Calu3 (cell line): ENCODE results near the gene CHAD. TPM values are rescaled to one million over a fixed set of nuclear protein-coding genes. Genes with fewer than 3 reads are reported as not detected.

Experiments used
- BruUV-seq: library from RNA; stranded (reverse); fragments of 400-500 nt; replicated peaks from 2 replicates; lab custom pipeline; 2021; lab: Mats Ljungman, UMichigan
- CTCF ChIA-PET: fragments of 300-600 bp; sonication (Branson Sonifier 250); formaldehyde crosslinking; loops from one replicate; lab custom pipeline; 2022; ENCODE audit warnings: antibody characterized with exemption; lab: Charles Lee
- DNase-seq: peaks from one replicate; pipeline ENCODE4 v3.0.0; 2022
- H3K27ac Mint-ChIP-seq: one replicate; pipeline ENCODE4 v1.8.0; 2022; ENCODE audit warnings: mixed read lengths; ENCODE audit not compliant: unreplicated experiment
- H3K27me3 Mint-ChIP-seq: one replicate; pipeline ENCODE4 v1.8.0; 2022; ENCODE audit warnings: mixed read lengths; ENCODE audit not compliant: unreplicated experiment
- H3K36me3 Mint-ChIP-seq: one replicate; pipeline ENCODE4 v1.8.0; 2022; ENCODE audit warnings: mild to moderate bottlenecking, moderate library complexity, mixed read lengths; ENCODE audit not compliant: insufficient read depth, unreplicated experiment
- H3K4me1 Mint-ChIP-seq: one replicate; pipeline ENCODE4 v1.8.0; 2022; ENCODE audit warnings: mild to moderate bottlenecking, low read depth, mixed read lengths; ENCODE audit not compliant: unreplicated experiment
- H3K4me3 Mint-ChIP-seq: one replicate; pipeline ENCODE4 v1.8.0; 2022; ENCODE audit warnings: mild to moderate bottlenecking, low read depth, moderate library complexity, mixed read lengths; ENCODE audit not compliant: unreplicated experiment
- H3K9me3 Mint-ChIP-seq: one replicate; pipeline ENCODE4 v1.8.0; 2022; ENCODE audit warnings: low read depth, mixed read lengths; ENCODE audit not compliant: unreplicated experiment
- intact Hi-C: fragments of 100-400 bp; cut with micrococcal nuclease; formaldehyde crosslinking; loops from one replicate; pipeline ENCODE4 v1.10.0; 2022; ENCODE audit not compliant: unreplicated experiment
- total RNA-seq: library from RNA; stranded (reverse); gene quantifications from 2 replicates; pipeline ENCODE4 v1.2.3, GENCODE V29; 2022
- TF ChIP-seq, protein P1 (sequence below): fragments of 200-600 bp; IDR thresholded peaks from one replicate; pipeline ENCODE4 v1.8.0; 2022; ENCODE audit warnings: antibody characterized with exemption; ENCODE audit not compliant: unreplicated experiment

The CHAD gene
- total RNA-seq, 1 experiment from 2014 or later: not detected

DNA sequence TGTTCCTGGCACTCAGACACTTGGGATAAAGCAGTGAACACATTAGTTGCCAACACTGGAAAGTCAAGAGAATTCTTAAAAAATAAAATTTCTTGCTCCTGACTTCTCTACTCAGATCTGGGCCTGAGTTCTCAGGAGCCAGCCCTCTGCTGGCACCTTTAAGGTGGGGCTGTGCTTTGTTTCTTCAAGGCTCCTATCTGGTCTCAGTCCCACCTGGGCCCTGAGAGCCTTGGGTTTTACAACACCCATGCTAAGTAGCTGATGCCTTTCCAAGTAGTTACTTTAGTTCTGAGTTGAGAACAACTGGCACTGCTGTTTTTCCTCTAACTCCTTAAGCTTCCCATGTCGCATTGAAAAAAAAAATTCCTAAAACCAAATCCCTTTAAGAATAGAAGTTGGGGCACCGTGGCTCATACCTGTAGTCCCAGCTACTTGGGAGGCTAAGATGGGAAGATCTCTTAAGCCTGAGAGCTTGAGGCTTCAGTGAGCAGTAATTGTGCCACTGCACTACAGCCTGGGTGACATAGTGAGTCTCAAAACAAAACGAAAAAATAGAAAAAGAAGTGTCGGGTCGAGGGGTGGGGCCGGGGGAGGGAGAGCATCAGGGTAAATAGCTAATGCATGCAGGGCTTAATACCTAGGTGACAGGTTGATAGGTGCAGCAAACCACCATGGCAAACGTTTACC is 16.6 kb downstream of the CHAD start:
- H3K27ac Mint-ChIP-seq: no peak overlapping the region
- H3K9me3 Mint-ChIP-seq: no peaks in the 10 kb centered on the region
- intact Hi-C loops: no loop called here
- DNase-seq: no peak
- TF ChIP-seq, protein P1, sequence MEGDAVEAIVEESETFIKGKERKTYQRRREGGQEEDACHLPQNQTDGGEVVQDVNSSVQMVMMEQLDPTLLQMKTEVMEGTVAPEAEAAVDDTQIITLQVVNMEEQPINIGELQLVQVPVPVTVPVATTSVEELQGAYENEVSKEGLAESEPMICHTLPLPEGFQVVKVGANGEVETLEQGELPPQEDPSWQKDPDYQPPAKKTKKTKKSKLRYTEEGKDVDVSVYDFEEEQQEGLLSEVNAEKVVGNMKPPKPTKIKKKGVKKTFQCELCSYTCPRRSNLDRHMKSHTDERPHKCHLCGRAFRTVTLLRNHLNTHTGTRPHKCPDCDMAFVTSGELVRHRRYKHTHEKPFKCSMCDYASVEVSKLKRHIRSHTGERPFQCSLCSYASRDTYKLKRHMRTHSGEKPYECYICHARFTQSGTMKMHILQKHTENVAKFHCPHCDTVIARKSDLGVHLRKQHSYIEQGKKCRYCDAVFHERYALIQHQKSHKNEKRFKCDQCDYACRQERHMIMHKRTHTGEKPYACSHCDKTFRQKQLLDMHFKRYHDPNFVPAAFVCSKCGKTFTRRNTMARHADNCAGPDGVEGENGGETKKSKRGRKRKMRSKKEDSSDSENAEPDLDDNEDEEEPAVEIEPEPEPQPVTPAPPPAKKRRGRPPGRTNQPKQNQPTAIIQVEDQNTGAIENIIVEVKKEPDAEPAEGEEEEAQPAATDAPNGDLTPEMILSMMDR: no peak
- peaks cover 18% of the 10 kb centered on the region for H3K4me1 Mint-ChIP-seq
- BruUV-seq: no TSS peak
- no peaks in the 10 kb centered on the region for H3K27me3 Mint-ChIP-seq
- H3K36me3 Mint-ChIP-seq: peaks cover 33% of the 10 kb centered on the region
- CTCF ChIA-PET: interaction anchor here (0.6 to 1.3 kb wide), 4 partner anchors 9 to 173 kb away, joined by 3 to 5 read pairs (median 4); no protein-coding TSS in a partner anchor
- H3K4me3 Mint-ChIP-seq: no peak overlapping the region

DNA sequence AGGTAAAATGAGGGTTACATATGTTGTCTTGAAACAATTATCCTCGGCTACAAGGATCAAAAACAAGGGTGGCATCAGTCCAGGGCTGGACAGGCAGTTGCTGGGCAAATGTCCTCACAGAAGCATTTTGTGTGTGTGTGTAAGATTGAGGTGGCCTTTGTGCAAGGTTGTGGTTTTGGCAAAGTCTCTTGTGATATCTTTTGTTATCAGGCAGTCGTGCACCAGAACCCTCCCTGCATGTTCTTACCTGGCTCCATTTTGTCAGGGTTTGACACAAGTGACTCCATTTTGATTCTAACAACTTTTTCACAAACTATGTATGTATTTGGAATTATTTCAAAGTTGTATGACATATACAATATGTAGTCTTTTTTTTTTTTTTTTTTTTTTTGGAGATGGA is 20.0 kb downstream of the CHAD start:
- Mint-ChIP-seq H3K9me3 (no peaks in the 10 kb centered on the region), H3K4me1 (peaks cover 30% of the 10 kb centered on the region), H3K27ac (no peak overlapping the region), H3K27me3 (no peaks in the 10 kb centered on the region), H3K36me3 (peaks cover 24% of the 10 kb centered on the region), H3K4me3 (no peak overlapping the region)
- intact Hi-C loops: no loop called here
- TF ChIP-seq, protein P1: no peak
- no peak for DNase-seq
- BruUV-seq: no TSS peak
- CTCF ChIA-PET: interaction anchor here (0.7 to 1.2 kb wide), 2 partner anchors 26 to 67 kb away, joined by 4 to 6 read pairs; no protein-coding TSS in a partner anchor

DNA sequence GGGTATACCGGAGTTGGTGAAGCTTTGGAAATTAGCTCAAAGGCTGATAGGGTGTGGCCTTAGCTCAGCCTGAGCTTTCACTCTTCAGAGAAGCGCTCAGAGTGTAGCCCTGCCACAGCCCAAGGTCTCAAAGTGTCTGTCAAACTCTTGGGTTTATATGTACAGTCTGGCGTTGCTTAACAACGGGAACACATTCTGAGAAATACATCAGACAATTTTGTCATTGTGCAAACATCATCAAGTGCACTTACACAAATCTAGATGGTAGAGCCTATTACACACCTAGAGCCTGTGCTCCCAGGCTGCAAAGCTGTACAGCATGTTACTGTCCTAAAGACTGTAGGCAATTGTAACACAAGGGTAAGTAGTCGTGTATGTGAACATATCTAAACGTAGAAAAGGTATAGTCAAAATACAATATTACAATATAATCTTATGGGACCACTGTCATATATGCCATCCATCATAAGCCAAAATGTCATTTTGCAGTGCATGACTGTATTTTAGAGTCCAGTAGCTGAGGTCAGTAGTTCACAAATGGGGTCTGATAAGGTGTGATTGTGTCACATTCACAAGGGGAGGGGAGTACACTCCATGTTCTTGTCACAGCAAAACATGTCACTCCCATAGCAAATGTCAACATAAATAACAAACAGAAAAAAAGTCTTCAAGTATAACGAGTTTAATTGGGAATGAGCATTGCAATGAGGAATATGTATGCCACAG is 20.6 kb downstream of the CHAD start:
- H3K4me1 Mint-ChIP-seq: peaks cover 33% of the 10 kb centered on the region
- CTCF ChIA-PET: interaction anchor here (1.2 kb wide), 1 partner anchor 26 kb away, joined by 4 read pairs; no protein-coding TSS in a partner anchor
- H3K9me3 Mint-ChIP-seq: no peaks in the 10 kb centered on the region
- no TSS peak for BruUV-seq
- TF ChIP-seq, protein P1: no peak
- H3K27me3 Mint-ChIP-seq: no peaks in the 10 kb centered on the region
- no peak overlapping the region for H3K27ac Mint-ChIP-seq
- no peak overlapping the region for H3K4me3 Mint-ChIP-seq
- intact Hi-C loops: no loop called here
- peaks cover 30% of the 10 kb centered on the region for H3K36me3 Mint-ChIP-seq
- no peak for DNase-seq

DNA sequence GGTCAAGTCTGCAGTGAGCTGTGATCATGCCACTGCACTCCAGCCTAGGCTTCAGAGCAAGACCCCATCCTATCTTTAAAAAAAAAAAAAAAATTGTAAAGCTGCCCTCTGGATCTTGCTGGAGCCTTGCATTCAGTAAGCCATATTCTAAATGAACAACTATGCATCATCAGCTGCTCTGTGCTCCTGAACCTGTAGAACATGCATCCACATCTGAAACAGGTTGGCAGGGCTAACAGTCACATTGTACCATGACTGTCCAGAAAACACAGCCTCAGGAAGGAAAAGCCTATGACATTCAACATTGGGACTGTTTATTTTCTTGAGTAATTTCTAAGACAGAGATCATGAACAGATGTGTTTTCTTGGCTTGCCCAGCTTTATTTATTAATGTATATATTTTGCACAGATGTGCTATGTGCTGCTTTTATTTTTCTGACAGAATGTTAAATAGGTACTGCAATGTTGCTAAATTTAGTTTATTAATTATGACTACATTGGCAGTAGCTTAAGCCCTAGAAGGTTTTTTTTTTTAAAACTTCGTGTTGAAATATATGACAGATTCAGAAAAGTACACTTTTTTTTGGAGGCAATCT is 22.9 kb downstream of the CHAD start:
- Mint-ChIP-seq H3K27ac (no peak overlapping the region), H3K9me3 (no peaks in the 10 kb centered on the region), H3K4me3 (no peak overlapping the region), H3K36me3 (peaks cover 40% of the 10 kb centered on the region), H3K4me1 (peaks cover 30% of the 10 kb centered on the region), H3K27me3 (no peaks in the 10 kb centered on the region)
- no TSS peak for BruUV-seq
- intact Hi-C loops: no loop called here
- no peak for DNase-seq
- CTCF ChIA-PET: no interaction called here
- TF ChIP-seq, protein P1: no peak
